RWPE1 (cell line): Measurements from ENCODE around the gene SLC6A18.
"Not testable (repeated sequence)": the region's sequence is repeated elsewhere in the genome, so short reads cannot be mapped to it uniquely, and the experiment has no call there.

Experiments used
- CTCF ChIA-PET: fragments of 350-600 bp; sonication (Branson Sonifier 250); formaldehyde crosslinking; extraction: SDS; loops from one replicate; lab custom pipeline; 2021; lab: Yijun Ruan, JAX
- POLR2A ChIA-PET: fragments of 400-600 bp; formaldehyde crosslinking; extraction: SDS; loops from one replicate; lab custom pipeline; 2020; ENCODE audit warnings: antibody characterized with exemption; ENCODE audit not compliant: low non-redundant PET; lab: Yijun Ruan, JAX
- DNase-seq: peaks from one replicate; pipeline ENCODE4 v3.0.0; 2012; ENCODE audit warnings: low spot score
- H3K27ac ChIP-seq: fragments of 450-650 bp; 2 replicates; pipeline ENCODE4 v1.5.1; 2017
- TF ChIP-seq, protein P1 (sequence below): fragments of 450-650 bp; conservative IDR thresholded peaks from 2 replicates; pipeline ENCODE4 v1.5.1; 2017; ENCODE audit warnings: low read depth, mild to moderate bottlenecking

The SLC6A18 gene

DNA sequence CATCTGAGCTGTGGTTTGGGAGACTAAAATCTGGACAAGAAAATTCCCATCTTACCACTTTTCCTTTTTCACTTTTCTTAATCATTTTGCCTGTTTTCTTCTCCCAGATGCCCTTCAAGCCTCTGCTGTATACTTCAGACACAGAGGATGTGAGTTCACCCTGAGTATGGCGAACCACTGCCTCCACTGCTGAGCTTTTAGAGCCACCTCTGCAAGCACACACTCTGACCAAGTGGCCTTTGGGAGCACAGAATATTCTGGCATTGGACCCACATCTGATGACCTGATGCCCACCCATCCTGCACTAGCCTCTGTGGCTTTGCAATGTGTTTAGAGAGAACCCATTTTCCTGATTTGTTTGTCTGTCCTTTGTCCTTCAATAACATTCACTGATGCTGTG, 37.2 kb downstream of the SLC6A18 start:
- POLR2A ChIA-PET = no interaction called here
- no peak overlapping the region for H3K27ac ChIP-seq
- CTCF ChIA-PET = no interaction called here
- TF ChIP-seq, protein P1, sequence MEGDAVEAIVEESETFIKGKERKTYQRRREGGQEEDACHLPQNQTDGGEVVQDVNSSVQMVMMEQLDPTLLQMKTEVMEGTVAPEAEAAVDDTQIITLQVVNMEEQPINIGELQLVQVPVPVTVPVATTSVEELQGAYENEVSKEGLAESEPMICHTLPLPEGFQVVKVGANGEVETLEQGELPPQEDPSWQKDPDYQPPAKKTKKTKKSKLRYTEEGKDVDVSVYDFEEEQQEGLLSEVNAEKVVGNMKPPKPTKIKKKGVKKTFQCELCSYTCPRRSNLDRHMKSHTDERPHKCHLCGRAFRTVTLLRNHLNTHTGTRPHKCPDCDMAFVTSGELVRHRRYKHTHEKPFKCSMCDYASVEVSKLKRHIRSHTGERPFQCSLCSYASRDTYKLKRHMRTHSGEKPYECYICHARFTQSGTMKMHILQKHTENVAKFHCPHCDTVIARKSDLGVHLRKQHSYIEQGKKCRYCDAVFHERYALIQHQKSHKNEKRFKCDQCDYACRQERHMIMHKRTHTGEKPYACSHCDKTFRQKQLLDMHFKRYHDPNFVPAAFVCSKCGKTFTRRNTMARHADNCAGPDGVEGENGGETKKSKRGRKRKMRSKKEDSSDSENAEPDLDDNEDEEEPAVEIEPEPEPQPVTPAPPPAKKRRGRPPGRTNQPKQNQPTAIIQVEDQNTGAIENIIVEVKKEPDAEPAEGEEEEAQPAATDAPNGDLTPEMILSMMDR = no peak
- DNase-seq = no peak

DNA sequence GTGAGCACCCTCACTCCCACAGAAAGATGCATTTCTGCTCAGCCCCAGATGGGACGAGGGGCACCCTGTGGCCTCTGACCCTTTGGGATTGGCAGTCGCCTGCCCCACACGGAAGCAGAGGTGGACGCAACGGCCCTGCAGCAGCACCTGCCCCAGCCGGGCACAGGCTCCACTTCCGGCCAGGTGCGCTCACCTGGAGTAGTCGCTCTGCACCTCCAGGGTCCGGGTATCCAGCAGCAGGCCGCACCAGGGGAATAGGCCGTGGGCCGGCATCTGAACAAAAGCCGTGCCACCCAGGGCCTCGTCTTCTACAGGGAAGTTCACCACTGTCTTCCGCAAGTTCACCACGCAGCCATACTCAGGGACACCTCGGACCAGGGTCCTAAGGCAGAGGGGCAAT, 39.0 kb downstream of the SLC6A18 start:
- ChIA-PET POLR2A (no interaction called here), CTCF (no interaction called here)
- TF ChIP-seq, protein P1 = no peak
- H3K27ac ChIP-seq = no peak overlapping the region
- DNase-seq = no peak

- DNase-seq = no peak
- no peak overlapping the region for H3K27ac ChIP-seq
- ChIA-PET POLR2A (no interaction called here), CTCF (no interaction called here)
- TF ChIP-seq, protein P1 = no peak
Measured at GRCh38 chr5:1265026-1265425, 39.8 kb downstream of the SLC6A18 start.

GRCh38 chr5:1265461-1266455, 40.6 kb downstream of the SLC6A18 start:
- no peak for DNase-seq
- CTCF ChIA-PET = no interaction called here
- no peak overlapping the region for H3K27ac ChIP-seq
- POLR2A ChIA-PET = no interaction called here
- TF ChIP-seq, protein P1 = no peak

DNA sequence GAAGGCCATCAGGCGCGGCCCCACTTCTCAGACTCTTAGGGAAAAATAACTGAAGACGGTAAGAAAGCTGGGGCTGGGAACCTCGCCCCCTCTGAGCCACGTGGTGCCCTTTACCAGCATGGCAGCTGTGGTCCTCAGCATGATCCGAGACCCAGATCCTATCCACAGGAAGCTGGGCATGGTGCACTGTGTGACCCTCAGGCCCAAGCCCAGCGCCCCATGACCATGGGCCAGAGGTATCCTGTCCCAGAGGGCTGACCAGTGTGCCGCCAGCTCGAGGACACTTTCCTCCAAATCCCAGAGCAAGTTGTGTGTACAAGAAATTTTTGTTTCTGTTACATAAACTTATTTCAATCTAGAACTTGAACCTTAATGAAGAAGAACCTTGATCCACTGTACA, 41.6 kb downstream of the SLC6A18 start:
- CTCF ChIA-PET = interaction anchor here (0.6 kb wide), 1 partner anchor 15 kb away, joined by 4 read pairs; no protein-coding TSS in a partner anchor
- H3K27ac ChIP-seq = no peak overlapping the region
- no peak for DNase-seq
- POLR2A ChIA-PET = no interaction called here
- TF ChIP-seq, protein P1 = no peak

GRCh38 chr5:1267464-1267863, 42.3 kb downstream of the SLC6A18 start:
- POLR2A ChIA-PET, DNase-seq, H3K27ac ChIP-seq: not testable (repeated sequence)
- CTCF ChIA-PET = interaction anchor here (0.6 kb wide), 1 partner anchor 1581 kb away, joined by 3 read pairs; no protein-coding TSS in a partner anchor

DNA sequence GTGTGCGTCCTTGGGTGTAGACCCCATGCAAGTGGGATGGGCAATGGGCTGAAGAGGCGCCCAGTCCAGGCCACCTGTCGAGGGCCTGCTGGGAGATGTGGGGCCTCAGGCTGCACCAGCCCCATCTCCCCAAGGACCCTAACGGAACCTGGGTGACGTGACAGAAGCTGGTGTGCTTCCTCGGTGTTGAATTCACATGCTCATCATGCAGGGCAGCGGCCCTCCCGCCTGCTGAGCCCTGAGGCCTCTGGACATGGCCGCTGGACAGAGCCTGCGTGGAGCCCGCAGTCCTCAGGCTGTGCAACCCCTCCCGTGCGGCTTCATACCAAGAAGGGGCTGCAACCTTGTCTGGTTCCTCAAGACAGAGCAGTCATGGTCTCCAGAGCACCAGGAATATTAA, 42.9 kb downstream of the SLC6A18 start:
- ChIA-PET POLR2A (no interaction called here), CTCF (interaction anchor here (0.6 kb wide), 1 partner anchor 1581 kb away, joined by 3 read pairs; no protein-coding TSS in a partner anchor)
- H3K27ac ChIP-seq = no peak overlapping the region
- DNase-seq = no peak
- TF ChIP-seq, protein P1 = no peak
